Activated CD8-positive, alpha-beta memory T cell treated with anti-CD3 and anti-CD28 coated beads, Interleukin-2, amount 10 ng/mL, durations not matched to agents 7 days and 5 days (primary cell): Measurements from ENCODE around the gene CRACR2A. TPM values are rescaled to one million over a fixed set of nuclear protein-coding genes. Genes with fewer than 3 reads are reported as not detected.

Experiments
- ATAC-seq: fragments of 150-1000 bp; cut with Tn5 transposase; one replicate; pipeline ENCODE4 v1.10.0; 2021; ENCODE audit warnings: moderate library complexity
- CTCF ChIA-PET: fragments of 350-600 bp; sonication (Branson Sonifier 250); formaldehyde crosslinking; loops from one replicate; lab custom pipeline; 2021; ENCODE audit warnings: antibody characterized with exemption; lab: Charles Lee
- DNase-seq: peaks from one replicate; pipeline ENCODE4 v3.0.0-alpha.2; 2020
- H3K27ac Mint-ChIP-seq: one replicate; pipeline ENCODE4 v1.8.0; 2021; ENCODE audit warnings: mild to moderate bottlenecking, mixed read lengths
- H3K27me3 Mint-ChIP-seq: one replicate; pipeline ENCODE4 v1.8.0; 2021; ENCODE audit warnings: mixed read lengths
- H3K36me3 Mint-ChIP-seq: one replicate; pipeline ENCODE4 v1.8.0; 2021; ENCODE audit warnings: mild to moderate bottlenecking, mixed read lengths
- H3K4me1 Mint-ChIP-seq: one replicate; pipeline ENCODE4 v1.8.0; 2021; ENCODE audit warnings: mixed read lengths
- H3K4me3 Mint-ChIP-seq: one replicate; pipeline ENCODE4 v1.8.0; 2021; ENCODE audit warnings: mild to moderate bottlenecking, moderate library complexity, mixed read lengths
- H3K9me3 Mint-ChIP-seq: one replicate; pipeline ENCODE4 v1.8.0; 2022; ENCODE audit warnings: low read depth, mixed read lengths
- total RNA-seq, 2 experiments: library from RNA; stranded (reverse); gene quantifications; one replicate each; pipeline ENCODE4 v1.2.3, GENCODE V29; 2021

CRACR2A gene
- total RNA-seq, result 10 to 100 TPM; 36.5 to 52.0 TPM

DNA sequence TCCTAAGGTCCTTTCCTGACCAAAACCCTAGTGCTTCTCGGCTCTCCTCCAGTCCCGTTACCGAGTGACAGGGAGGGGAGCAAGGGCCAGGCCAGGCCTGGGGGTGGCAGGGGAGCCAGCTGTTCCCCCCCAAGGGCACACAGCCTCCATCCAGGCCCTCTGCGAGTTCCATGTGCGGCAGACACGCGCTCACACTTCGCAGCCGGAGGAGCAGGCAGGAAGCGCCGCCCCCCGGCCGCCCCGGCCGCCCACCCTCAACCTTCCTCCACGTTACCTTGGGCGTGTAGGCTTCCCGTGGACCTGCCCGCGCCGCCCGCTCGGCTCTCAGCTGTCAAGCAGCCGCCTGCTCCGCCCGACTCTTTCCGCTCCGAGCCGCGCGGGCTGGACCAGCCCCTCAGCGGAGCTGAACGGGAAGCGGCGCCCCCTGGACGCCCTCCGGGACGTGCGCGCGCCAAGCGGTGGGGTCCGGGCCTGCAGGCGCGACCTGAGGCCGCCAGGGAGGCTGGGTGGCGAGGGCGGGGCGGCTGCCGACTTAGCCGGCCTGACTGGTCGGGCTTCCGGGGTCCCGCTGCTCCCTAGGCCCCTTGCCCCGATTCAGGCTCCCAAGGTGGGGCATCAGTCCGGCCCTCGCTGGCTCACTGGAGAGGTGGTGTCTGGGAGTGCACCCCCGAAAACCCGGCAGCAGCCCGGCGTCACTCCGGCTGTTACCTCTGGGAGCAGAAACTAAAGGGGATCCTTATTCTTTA is at the start of gene CRACR2A:
Gene CRACR2A (minus strand): TSS at position 369 of the 746 bp plus-strand sequence. CDS start 56,110 bp downstream, outside the sequence.
- peaks cover 61% of the 10 kb centered on the region for H3K4me1 Mint-ChIP-seq
- CTCF ChIA-PET, result interaction anchor here (0.5 to 2.3 kb wide), 11 partner anchors 9 to 453 kb away, joined by 3 to 21 read pairs (median 7); no protein-coding TSS in a partner anchor
- H3K4me3 Mint-ChIP-seq, result peak within 1 kb of the TSS; percentile 82
- peak within 1 kb of the TSS; percentile 98 for H3K27ac Mint-ChIP-seq
- no peaks in the 10 kb centered on the region for H3K9me3 Mint-ChIP-seq
- DNase-seq (peak; percentile 94), ATAC-seq (peak; percentile 88)
- peaks cover 40% of the 10 kb centered on the region for H3K36me3 Mint-ChIP-seq
- no peaks in the 10 kb centered on the region for H3K27me3 Mint-ChIP-seq

- DNase-seq (no peak), ATAC-seq (no peak)
- H3K36me3 Mint-ChIP-seq, result no peaks in the 10 kb centered on the region
- H3K9me3 Mint-ChIP-seq, result no peaks in the 10 kb centered on the region
- no peak overlapping the region for H3K4me3 Mint-ChIP-seq
- CTCF ChIA-PET, result interaction anchor here (4.1 kb wide), 1 partner anchor 497 kb away, joined by 38 read pairs; no protein-coding TSS in a partner anchor
- H3K27ac Mint-ChIP-seq, result no peak overlapping the region
- peaks cover 9% of the 10 kb centered on the region for H3K4me1 Mint-ChIP-seq
- H3K27me3 Mint-ChIP-seq, result no peaks in the 10 kb centered on the region
Observed at GRCh38 chr12:3797531-3798048, 44.7 kb upstream of the CRACR2A start.

GRCh38 chr12:3795492-3796133 is 42.7 kb upstream of the CRACR2A start:
- Mint-ChIP-seq H3K27ac (no peak overlapping the region), H3K36me3 (no peaks in the 10 kb centered on the region), H3K9me3 (no peaks in the 10 kb centered on the region), H3K4me3 (no peak overlapping the region), H3K27me3 (no peaks in the 10 kb centered on the region), H3K4me1 (peaks cover 5% of the 10 kb centered on the region)
- CTCF ChIA-PET, result interaction anchor here (2.2 to 2.5 kb wide), 2 partner anchors 8 to 495 kb away, joined by 13 to 15 read pairs; no protein-coding TSS in a partner anchor
- ATAC-seq (no peak), DNase-seq (no peak)

- no peaks in the 10 kb centered on the region for H3K27me3 Mint-ChIP-seq
- no peak overlapping the region for H3K27ac Mint-ChIP-seq
- DNase-seq, result no peak
- peaks cover 5% of the 10 kb centered on the region for H3K4me1 Mint-ChIP-seq
- ATAC-seq, result no peak
- CTCF ChIA-PET, result interaction anchor here (2.2 to 2.5 kb wide), 2 partner anchors 9 to 495 kb away, joined by 13 to 15 read pairs; no protein-coding TSS in a partner anchor
- no peaks in the 10 kb centered on the region for H3K36me3 Mint-ChIP-seq
- H3K4me3 Mint-ChIP-seq, result no peak overlapping the region
- no peaks in the 10 kb centered on the region for H3K9me3 Mint-ChIP-seq
Observed at GRCh38 chr12:3795066-3795465, 42.2 kb upstream of the CRACR2A start.

DNA sequence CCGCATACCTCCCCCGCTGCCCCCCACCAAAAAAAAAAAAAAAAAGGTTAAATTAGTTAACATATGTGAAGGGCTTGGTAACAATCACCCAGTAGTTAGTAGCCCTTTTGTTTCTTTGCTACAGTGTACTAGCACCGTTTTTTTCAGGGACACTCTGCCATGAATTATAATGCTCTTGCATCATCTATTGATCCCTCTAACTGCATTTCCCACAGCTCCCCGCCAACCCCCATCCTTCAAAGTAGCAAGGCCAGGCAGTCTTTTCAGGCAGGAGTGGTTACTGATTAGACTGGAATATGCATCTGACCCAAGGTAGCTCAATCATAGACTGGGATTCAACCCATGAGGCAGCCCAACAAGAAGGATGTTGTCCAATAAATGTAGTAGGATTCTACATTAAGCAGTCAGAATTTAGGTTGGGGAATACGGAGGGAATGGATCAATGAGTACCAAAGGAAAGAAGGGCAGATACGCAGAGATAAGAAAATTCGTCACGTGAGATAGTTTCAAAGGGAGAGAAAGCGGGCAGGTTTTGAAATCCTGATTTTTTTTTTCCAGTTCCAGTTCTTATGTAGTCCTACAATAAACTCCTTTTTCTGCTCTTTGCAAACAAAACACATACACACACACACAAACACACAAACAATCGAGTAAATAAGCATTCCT is 39.8 kb upstream of the CRACR2A start:
- H3K27me3 Mint-ChIP-seq, result no peaks in the 10 kb centered on the region
- ATAC-seq, result no peak
- CTCF ChIA-PET, result interaction anchor here (1.3 kb wide), 1 partner anchor 492 kb away, joined by 6 read pairs; no protein-coding TSS in a partner anchor
- no peak overlapping the region for H3K4me3 Mint-ChIP-seq
- peaks cover 5% of the 10 kb centered on the region for H3K4me1 Mint-ChIP-seq
- no peaks in the 10 kb centered on the region for H3K9me3 Mint-ChIP-seq
- no peak for DNase-seq
- no peak overlapping the region for H3K27ac Mint-ChIP-seq
- H3K36me3 Mint-ChIP-seq, result peaks cover 4% of the 10 kb centered on the region

DNA sequence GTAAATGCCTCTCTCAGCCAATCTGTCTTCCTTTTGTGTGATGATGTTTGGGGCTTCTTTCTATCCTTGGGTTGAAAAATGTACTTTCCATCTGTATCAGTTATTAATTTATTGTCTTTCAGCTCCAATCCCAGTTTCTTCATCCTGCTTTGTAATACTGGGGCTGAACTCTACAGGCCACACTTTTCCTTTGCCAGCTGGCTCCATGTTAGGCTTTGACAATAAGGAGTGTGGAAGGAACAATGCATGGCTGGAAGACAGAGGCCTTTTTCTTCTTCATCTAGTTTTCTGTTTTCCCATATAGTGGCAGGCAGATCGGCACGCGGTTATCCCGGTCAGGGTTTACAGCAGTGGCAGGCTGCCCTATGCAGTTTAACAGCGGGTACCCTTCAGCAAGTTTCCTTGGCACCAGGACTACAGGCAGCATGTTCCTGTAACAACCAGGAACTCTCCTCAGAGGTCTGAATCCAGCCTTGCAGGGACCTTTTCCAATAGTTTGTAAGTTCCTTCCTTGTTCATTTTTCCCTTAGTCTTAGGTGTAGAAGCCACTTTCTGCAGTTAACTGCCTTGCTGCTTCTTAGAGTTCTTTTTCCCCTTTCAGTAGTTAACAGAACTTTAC is 38.5 kb upstream of the CRACR2A start:
- no peak overlapping the region for H3K4me3 Mint-ChIP-seq
- H3K27me3 Mint-ChIP-seq, result peaks cover 4% of the 10 kb centered on the region
- H3K9me3 Mint-ChIP-seq, result no peaks in the 10 kb centered on the region
- H3K4me1 Mint-ChIP-seq, result peaks cover 5% of the 10 kb centered on the region
- DNase-seq (no peak), ATAC-seq (no peak)
- CTCF ChIA-PET, result interaction anchor here (1.3 kb wide), 1 partner anchor 12 kb away, joined by 6 read pairs; no protein-coding TSS in a partner anchor
- H3K36me3 Mint-ChIP-seq, result peaks cover 4% of the 10 kb centered on the region
- H3K27ac Mint-ChIP-seq, result peak overlapping the region; percentile 6

DNA sequence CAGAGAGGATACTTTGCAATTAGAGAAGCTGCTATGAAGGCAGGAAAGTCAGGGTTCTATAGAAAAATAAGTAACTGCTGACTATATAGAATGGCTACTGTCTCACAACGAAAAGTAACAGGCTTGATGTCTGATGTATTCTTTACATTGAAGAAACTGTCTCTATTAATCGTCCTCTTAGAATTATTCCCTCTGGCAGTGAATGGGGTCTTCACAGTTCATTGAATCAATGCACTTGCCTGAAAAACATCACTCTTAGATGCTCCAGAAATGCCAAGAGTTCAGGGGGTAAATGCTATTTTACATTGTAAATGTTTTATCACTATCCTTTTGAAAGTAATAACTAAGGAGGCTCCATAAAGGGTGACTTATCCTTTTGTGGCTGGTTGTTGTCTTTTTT is 37.7 kb upstream of the CRACR2A start:
- H3K9me3 Mint-ChIP-seq, result no peaks in the 10 kb centered on the region
- no peak overlapping the region for H3K27ac Mint-ChIP-seq
- no peak overlapping the region for H3K4me3 Mint-ChIP-seq
- ATAC-seq (no peak), DNase-seq (no peak)
- peaks cover 5% of the 10 kb centered on the region for H3K4me1 Mint-ChIP-seq
- peaks cover 4% of the 10 kb centered on the region for H3K27me3 Mint-ChIP-seq
- peaks cover 4% of the 10 kb centered on the region for H3K36me3 Mint-ChIP-seq
- CTCF ChIA-PET, result interaction anchor here (1.0 to 1.3 kb wide), 2 partner anchors 13 to 491 kb away, joined by 3 to 6 read pairs; no protein-coding TSS in a partner anchor

- Mint-ChIP-seq H3K4me3 (no peak overlapping the region), H3K36me3 (peaks cover 4% of the 10 kb centered on the region), H3K9me3 (no peaks in the 10 kb centered on the region), H3K27ac (no peak overlapping the region), H3K4me1 (no peaks in the 10 kb centered on the region), H3K27me3 (peaks cover 4% of the 10 kb centered on the region)
- ATAC-seq (no peak), DNase-seq (no peak)
- CTCF ChIA-PET, result interaction anchor here (0.7 to 1.5 kb wide), 4 partner anchors 14 to 490 kb away, joined by 3 to 6 read pairs (median 4); no protein-coding TSS in a partner anchor
Observed at GRCh38 chr12:3789838-3790237, 36.9 kb upstream of the CRACR2A start.

- peaks cover 4% of the 10 kb centered on the region for H3K4me1 Mint-ChIP-seq
- DNase-seq (no peak), ATAC-seq (no peak)
- H3K9me3 Mint-ChIP-seq, result no peaks in the 10 kb centered on the region
- peaks cover 1% of the 10 kb centered on the region for H3K36me3 Mint-ChIP-seq
- no peak overlapping the region for H3K27ac Mint-ChIP-seq
- no peaks in the 10 kb centered on the region for H3K27me3 Mint-ChIP-seq
- CTCF ChIA-PET, result interaction anchor here (0.8 to 2.1 kb wide), 10 partner anchors 23 to 502 kb away, joined by 3 to 23 read pairs (median 4); no protein-coding TSS in a partner anchor
- no peak overlapping the region for H3K4me3 Mint-ChIP-seq
Observed at GRCh38 chr12:3777206-3777809, 24.4 kb upstream of the CRACR2A start.

DNA sequence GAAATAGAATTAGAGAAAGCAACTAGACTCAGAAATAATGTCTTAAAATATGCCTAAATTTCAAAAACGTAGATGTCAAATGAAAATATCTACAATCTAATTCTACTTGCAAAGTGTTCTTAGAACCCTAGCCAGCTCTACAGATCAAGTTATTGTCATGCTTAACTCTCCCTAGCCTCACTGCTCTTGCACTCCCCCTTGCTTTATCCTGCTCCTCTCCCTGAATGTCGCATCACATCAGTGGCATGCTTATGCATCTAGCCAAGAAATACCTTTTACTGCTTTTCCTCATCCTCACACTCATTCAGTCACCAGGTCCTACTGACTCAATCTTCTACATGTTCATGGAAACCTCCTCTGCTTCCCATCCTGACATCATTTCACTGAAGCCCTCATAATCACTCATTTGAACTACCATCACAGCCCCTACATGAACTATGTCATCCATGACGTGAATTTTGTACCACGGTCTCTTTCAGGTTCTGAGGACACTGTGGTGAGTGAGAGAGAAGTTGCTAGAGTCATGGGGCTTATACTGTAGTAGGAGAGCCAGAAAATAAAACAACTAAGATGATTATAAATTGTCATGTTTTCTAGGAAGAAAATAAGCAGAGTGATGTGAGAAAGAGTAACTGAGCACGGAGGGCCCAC is 22.6 kb upstream of the CRACR2A start:
- CTCF ChIA-PET, result no interaction called here
- H3K36me3 Mint-ChIP-seq, result peaks cover 1% of the 10 kb centered on the region
- H3K4me1 Mint-ChIP-seq, result peaks cover 10% of the 10 kb centered on the region
- ATAC-seq (no peak), DNase-seq (no peak)
- no peak overlapping the region for H3K4me3 Mint-ChIP-seq
- no peaks in the 10 kb centered on the region for H3K9me3 Mint-ChIP-seq
- H3K27ac Mint-ChIP-seq, result no peak overlapping the region
- no peaks in the 10 kb centered on the region for H3K27me3 Mint-ChIP-seq

DNA sequence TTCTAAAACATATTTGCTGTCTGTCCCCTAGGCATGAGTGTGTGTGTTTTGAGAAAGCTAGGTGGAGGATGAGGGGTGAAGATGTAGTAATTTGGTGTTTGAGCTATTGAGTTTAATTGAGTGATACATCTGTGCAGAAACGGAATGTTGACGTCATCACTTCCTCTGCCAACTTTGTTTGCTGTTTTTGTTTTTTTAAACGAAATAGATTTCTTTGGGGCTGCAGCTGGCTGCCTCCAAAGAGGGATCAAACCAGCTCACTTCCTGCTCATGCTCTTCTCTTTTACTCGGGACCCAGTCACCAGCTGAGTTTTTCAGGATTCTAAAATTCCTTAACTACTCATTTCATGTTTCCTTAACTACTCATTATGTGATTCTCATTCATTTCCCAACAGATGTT is 19.5 kb upstream of the CRACR2A start:
- H3K27ac Mint-ChIP-seq, result no peak overlapping the region
- H3K36me3 Mint-ChIP-seq, result peaks cover 1% of the 10 kb centered on the region
- H3K27me3 Mint-ChIP-seq, result no peaks in the 10 kb centered on the region
- H3K4me3 Mint-ChIP-seq, result no peak overlapping the region
- DNase-seq (no peak), ATAC-seq (peak; percentile 20)
- no peaks in the 10 kb centered on the region for H3K9me3 Mint-ChIP-seq
- H3K4me1 Mint-ChIP-seq, result peaks cover 10% of the 10 kb centered on the region
- CTCF ChIA-PET, result interaction anchor here (0.8 to 4.2 kb wide), 9 partner anchors 12 to 473 kb away, joined by 3 to 32 read pairs (median 4); partner anchors contain the start of gene CRACR2A

- Mint-ChIP-seq H3K9me3 (no peaks in the 10 kb centered on the region), H3K27me3 (no peaks in the 10 kb centered on the region), H3K27ac (no peak overlapping the region), H3K4me1 (peaks cover 10% of the 10 kb centered on the region), H3K36me3 (peaks cover 1% of the 10 kb centered on the region), H3K4me3 (no peak overlapping the region)
- CTCF ChIA-PET, result interaction anchor here (0.8 to 4.2 kb wide), 9 partner anchors 12 to 472 kb away, joined by 3 to 32 read pairs (median 4); partner anchors contain the start of gene CRACR2A
- no peak for DNase-seq
- no peak for ATAC-seq
Observed at GRCh38 chr12:3771853-3772252, 18.9 kb upstream of the CRACR2A start.
